T-helper 2 cell (primary cell): Measurements from ENCODE around the gene RTN4IP1.
A peak's percentile ranks its signal among the peaks of the same experiment; 100 is the strongest.

Experiments used
- DNase-seq, 5 experiments: peaks; one replicate each; pipeline versions ENCODE4 v3.0.0 to v3.0.0-alpha.2; 2012 to 2022

Gene RTN4IP1

GRCh38 chr6:106540907-106541306, 88.4 kb downstream of the RTN4IP1 start:
- no peak for DNase-seq

GRCh38 chr6:106540432-106540831, 88.9 kb downstream of the RTN4IP1 start:
- DNase-seq = no peak

GRCh38 chr6:106539936-106540335, 89.4 kb downstream of the RTN4IP1 start:
- no peak for DNase-seq

GRCh38 chr6:106538145-106538544, 91.2 kb downstream of the RTN4IP1 start:
- no peak for DNase-seq

GRCh38 chr6:106537662-106538061, 91.6 kb downstream of the RTN4IP1 start:
- no peak for DNase-seq

GRCh38 chr6:106536851-106537250, 92.4 kb downstream of the RTN4IP1 start:
- DNase-seq = no peak

- no peak for DNase-seq
Measured at GRCh38 chr6:106536357-106536756, 92.9 kb downstream of the RTN4IP1 start.

- no peak for DNase-seq
Measured at GRCh38 chr6:106535012-106535411, 94.3 kb downstream of the RTN4IP1 start.

GRCh38 chr6:106534564-106534982, 94.7 kb downstream of the RTN4IP1 start:
- peak in 2 of 5 experiments; percentile 44 to 77 for DNase-seq

GRCh38 chr6:106534004-106534403, 95.3 kb downstream of the RTN4IP1 start:
- no peak for DNase-seq

- no peak for DNase-seq
Measured at GRCh38 chr6:106533054-106533453, 96.2 kb downstream of the RTN4IP1 start.

- DNase-seq = no peak
Measured at GRCh38 chr6:106530502-106530901, 98.8 kb downstream of the RTN4IP1 start.

GRCh38 chr6:106530026-106530425, 99.3 kb downstream of the RTN4IP1 start:
- DNase-seq = no peak

GRCh38 chr6:106529438-106529837, 99.9 kb downstream of the RTN4IP1 start:
- no peak for DNase-seq

GRCh38 chr6:106528521-106528920, 100.8 kb downstream of the RTN4IP1 start:
- DNase-seq = no peak

GRCh38 chr6:106527979-106528378, 101.3 kb downstream of the RTN4IP1 start:
- DNase-seq = no peak

- DNase-seq = no peak
Measured at GRCh38 chr6:106527117-106527516, 102.2 kb downstream of the RTN4IP1 start.

GRCh38 chr6:106525882-106526275, 103.4 kb downstream of the RTN4IP1 start:
- peak in 1 of 5 experiments; percentile 64 for DNase-seq

- peak in 1 of 5 experiments; percentile 72 for DNase-seq
Measured at GRCh38 chr6:106525107-106525881, 104.0 kb downstream of the RTN4IP1 start.

GRCh38 chr6:106522562-106523250, 106.6 kb downstream of the RTN4IP1 start:
- DNase-seq = peak in 1 of 5 experiments; percentile 52
